Osteoblast (primary cell): ENCODE results near the gene MYO5B. TPM values are rescaled to one million over a fixed set of nuclear protein-coding genes. Genes with fewer than 3 reads are reported as not detected.

ENCODE experiments used
- DNase-seq: peaks from one replicate; pipeline ENCODE4 v3.0.0; 2011; ENCODE audit warnings: low spot score, mixed read lengths; ENCODE audit not compliant: insufficient read length; ENCODE audit errors: missing footprints
- H2AFZ ChIP-seq: 2 replicates; pipeline ENCODE4 v1.6.0; 2011; ENCODE audit warnings: mild to moderate bottlenecking, low read length
- H3K27ac ChIP-seq: 2 replicates; pipeline ENCODE4 v1.5.1; 2011; ENCODE audit warnings: mild to moderate bottlenecking, low read depth, low read length, moderate library complexity
- H3K27me3 ChIP-seq: 2 replicates; pipeline ENCODE4 v1.6.0; 2012; ENCODE audit warnings: mild to moderate bottlenecking, control low read depth, inconsistent platforms, low read length, moderate library complexity; ENCODE audit not compliant: insufficient read depth
- H3K36me3 ChIP-seq: 2 replicates; pipeline ENCODE4 v1.5.1; 2011; ENCODE audit warnings: mild to moderate bottlenecking, low read length, control low read depth, moderate library complexity; ENCODE audit not compliant: insufficient read depth
- H3K4me1 ChIP-seq: 2 replicates; pipeline ENCODE4 v1.5.1; 2011; ENCODE audit warnings: mild to moderate bottlenecking, low read length, control low read depth, moderate library complexity; ENCODE audit not compliant: insufficient read depth
- H3K4me2 ChIP-seq: 2 replicates; pipeline ENCODE4 v1.6.0; 2011; ENCODE audit warnings: mild to moderate bottlenecking, low read length; ENCODE audit not compliant: insufficient read depth
- H3K4me3 ChIP-seq: fragments of 200-600 bp; sonication (generic); 3 replicates; pipeline ENCODE4 v1.5.1; 2012; ENCODE audit warnings: mild to moderate bottlenecking, low read length, inconsistent platforms; ENCODE audit not compliant: insufficient read depth
- H3K79me2 ChIP-seq: 2 replicates; pipeline ENCODE4 v1.6.0; 2012; ENCODE audit warnings: mild to moderate bottlenecking, low read length, control low read depth, inconsistent platforms; ENCODE audit not compliant: insufficient read depth
- H3K9me3 ChIP-seq: 2 replicates; pipeline ENCODE4 v1.5.1; 2011; ENCODE audit warnings: low read depth, low read length, control low read depth
- H4K20me1 ChIP-seq: 2 replicates; pipeline ENCODE4 v1.6.0; 2012; ENCODE audit warnings: mild to moderate bottlenecking, low read length, control low read depth; ENCODE audit not compliant: insufficient read depth
- total RNA-seq: library from RNA; depleted of rRNA; stranded (reverse); fragments of >200 nt; gene quantifications from 2 replicates; pipeline ENCODE4 v1.2.3, GENCODE V29; 2012
- TF ChIP-seq, protein P1 (sequence below): IDR thresholded peaks from 2 replicates; pipeline ENCODE4 v1.5.1; 2011; ENCODE audit warnings: mild to moderate bottlenecking, low read depth, low read length, moderate library complexity; ENCODE audit errors: extremely low read depth

Gene MYO5B
- total RNA-seq, 1 donor = 0.36 TPM

DNA sequence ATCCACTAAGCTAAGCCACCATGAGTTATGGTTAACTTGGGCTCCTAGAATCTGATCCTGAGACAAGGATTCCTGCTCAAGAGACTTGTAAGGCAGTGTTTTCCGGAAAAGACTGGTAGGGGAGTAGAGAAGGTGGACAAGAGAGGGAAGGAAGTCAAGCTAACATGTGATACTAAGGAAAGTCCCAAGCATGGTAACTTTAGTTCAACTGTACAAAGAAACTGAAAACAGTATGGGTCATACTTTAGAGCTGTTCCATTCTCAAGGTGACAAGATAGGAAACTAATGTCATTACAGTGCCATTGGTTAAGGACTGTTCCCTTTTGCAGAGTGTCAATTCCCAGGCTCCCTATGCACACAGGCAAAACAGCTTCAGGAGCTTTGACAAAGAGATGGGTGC is 5.8 kb downstream of the MYO5B start:
- H3K9me3 ChIP-seq = no peaks in the 10 kb centered on the region
- H3K79me2 ChIP-seq = no peaks in the 10 kb centered on the region
- no peaks in the 10 kb centered on the region for H3K36me3 ChIP-seq
- H3K4me2 ChIP-seq = no peak overlapping the region
- no peak overlapping the region for H2AFZ ChIP-seq
- H3K4me1 ChIP-seq = no peaks in the 10 kb centered on the region
- no peak for DNase-seq
- H4K20me1 ChIP-seq = no peaks in the 10 kb centered on the region
- no peak overlapping the region for H3K27ac ChIP-seq
- H3K4me3 ChIP-seq = no peak overlapping the region
- TF ChIP-seq, protein P1, sequence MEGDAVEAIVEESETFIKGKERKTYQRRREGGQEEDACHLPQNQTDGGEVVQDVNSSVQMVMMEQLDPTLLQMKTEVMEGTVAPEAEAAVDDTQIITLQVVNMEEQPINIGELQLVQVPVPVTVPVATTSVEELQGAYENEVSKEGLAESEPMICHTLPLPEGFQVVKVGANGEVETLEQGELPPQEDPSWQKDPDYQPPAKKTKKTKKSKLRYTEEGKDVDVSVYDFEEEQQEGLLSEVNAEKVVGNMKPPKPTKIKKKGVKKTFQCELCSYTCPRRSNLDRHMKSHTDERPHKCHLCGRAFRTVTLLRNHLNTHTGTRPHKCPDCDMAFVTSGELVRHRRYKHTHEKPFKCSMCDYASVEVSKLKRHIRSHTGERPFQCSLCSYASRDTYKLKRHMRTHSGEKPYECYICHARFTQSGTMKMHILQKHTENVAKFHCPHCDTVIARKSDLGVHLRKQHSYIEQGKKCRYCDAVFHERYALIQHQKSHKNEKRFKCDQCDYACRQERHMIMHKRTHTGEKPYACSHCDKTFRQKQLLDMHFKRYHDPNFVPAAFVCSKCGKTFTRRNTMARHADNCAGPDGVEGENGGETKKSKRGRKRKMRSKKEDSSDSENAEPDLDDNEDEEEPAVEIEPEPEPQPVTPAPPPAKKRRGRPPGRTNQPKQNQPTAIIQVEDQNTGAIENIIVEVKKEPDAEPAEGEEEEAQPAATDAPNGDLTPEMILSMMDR = no peak
- peaks cover 23% of the 10 kb centered on the region for H3K27me3 ChIP-seq

DNA sequence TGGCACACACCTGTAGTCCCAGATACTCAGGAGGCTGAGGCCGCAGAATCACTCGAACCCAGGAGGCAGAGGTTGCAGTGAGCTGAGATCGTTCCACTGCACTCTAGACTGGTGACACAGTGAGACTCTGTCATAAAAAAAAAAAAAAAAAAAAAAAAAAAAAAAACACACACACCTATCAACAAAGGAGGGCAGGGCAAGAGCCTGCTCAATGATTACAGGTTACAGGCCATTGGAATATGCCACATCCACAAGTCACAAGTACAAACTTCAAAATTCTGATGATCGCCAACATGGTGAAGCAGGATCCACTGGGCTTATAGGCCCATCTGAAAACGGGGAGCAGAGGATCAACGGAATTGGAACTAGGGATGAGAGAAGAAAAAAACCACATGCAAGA is 6.3 kb downstream of the MYO5B start:
- DNase-seq = no peak

DNA sequence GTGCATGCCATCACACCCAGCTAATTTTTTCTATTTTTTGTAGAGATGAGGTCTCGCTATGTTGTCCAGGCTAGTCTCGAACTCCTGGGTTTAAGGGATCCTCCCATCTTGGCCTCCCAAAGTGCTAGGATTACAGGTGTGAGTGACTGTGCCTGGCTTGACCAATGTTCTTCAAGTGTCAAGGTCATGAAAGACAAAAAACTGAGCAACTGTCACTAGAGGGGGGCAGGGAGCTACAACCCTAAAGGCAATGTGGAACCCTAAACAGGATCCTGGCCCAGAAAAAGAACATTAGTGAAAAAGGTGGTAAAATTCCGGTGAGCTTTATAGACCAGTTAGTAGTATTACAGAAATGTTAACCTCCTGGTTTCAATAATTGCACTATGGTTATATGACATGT is 7.3 kb downstream of the MYO5B start:
- H3K79me2 ChIP-seq = no peaks in the 10 kb centered on the region
- no peak overlapping the region for H3K4me2 ChIP-seq
- DNase-seq = no peak
- H3K4me3 ChIP-seq = no peak overlapping the region
- H3K27me3 ChIP-seq = peaks cover 9% of the 10 kb centered on the region
- no peaks in the 10 kb centered on the region for H4K20me1 ChIP-seq
- H3K9me3 ChIP-seq = no peaks in the 10 kb centered on the region
- H3K4me1 ChIP-seq = no peaks in the 10 kb centered on the region
- H3K27ac ChIP-seq = no peak overlapping the region
- no peaks in the 10 kb centered on the region for H3K36me3 ChIP-seq
- H2AFZ ChIP-seq = no peak overlapping the region
- TF ChIP-seq, protein P1 = no peak

More for the DNA sequence above, 6.3 kb downstream of the MYO5B start:
- Histone ChIP-seq H3K36me3 (no peaks in the 10 kb centered on the region), H3K4me1 (no peaks in the 10 kb centered on the region), H3K27me3 (peaks cover 18% of the 10 kb centered on the region), H3K9me3 (no peaks in the 10 kb centered on the region), H3K79me2 (no peaks in the 10 kb centered on the region), H3K4me3 (no peak overlapping the region), H3K27ac (no peak overlapping the region), H2AFZ (no peak overlapping the region), H4K20me1 (no peaks in the 10 kb centered on the region), H3K4me2 (no peak overlapping the region)
- TF ChIP-seq, protein P1 = no peak

DNA sequence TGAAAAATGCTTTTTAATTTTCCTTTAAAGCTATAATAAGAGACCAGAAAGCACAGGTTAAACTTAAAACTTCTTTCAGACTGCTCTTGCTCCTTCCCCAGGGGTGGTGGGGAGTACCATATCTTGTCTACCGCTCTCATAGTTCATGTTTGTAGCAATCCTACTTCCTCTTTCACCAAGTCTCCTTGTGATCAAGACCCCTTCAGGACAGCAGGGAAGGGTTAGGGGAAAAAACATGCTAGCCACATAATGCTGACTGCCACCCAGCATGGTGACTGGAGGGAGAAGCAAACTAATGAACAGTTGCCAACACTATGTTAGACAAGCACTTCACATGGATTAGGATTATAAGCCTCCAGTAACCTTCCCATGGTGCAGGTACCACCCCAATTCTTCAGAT is 8.6 kb downstream of the MYO5B start:
- no peak overlapping the region for H3K27ac ChIP-seq
- no peak overlapping the region for H3K4me3 ChIP-seq
- no peaks in the 10 kb centered on the region for H3K27me3 ChIP-seq
- no peaks in the 10 kb centered on the region for H3K9me3 ChIP-seq
- no peak overlapping the region for H3K4me2 ChIP-seq
- no peak for DNase-seq
- TF ChIP-seq, protein P1 = no peak
- no peaks in the 10 kb centered on the region for H3K4me1 ChIP-seq
- H2AFZ ChIP-seq = no peak overlapping the region
- no peaks in the 10 kb centered on the region for H3K79me2 ChIP-seq
- H4K20me1 ChIP-seq = no peaks in the 10 kb centered on the region
- H3K36me3 ChIP-seq = no peaks in the 10 kb centered on the region
